Measurements from ENCODE around the gene ZBTB16. TPM values are rescaled to one million over a fixed set of nuclear protein-coding genes. Genes with fewer than 3 reads are reported as not detected.

Gene ZBTB16
- total RNA-seq, 1 donor from 2014 or later = 0.17 TPM

- H3K4me3 ChIP-seq (ENCODE audit: low read depth, low read length) = no peak overlapping the region
- DNase-seq (ENCODE audit: low read depth) = no peak
- TF ChIP-seq CTCF (conservative IDR thresholded peaks at IDR 0.05; ENCODE audit: low read depth, low read length) = no peak
Observed at GRCh38 chr11:114152162-114152561, 92.7 kb downstream of the ZBTB16 start.

GRCh38 chr11:114152785-114153184 lies 93.3 kb downstream of the ZBTB16 start:
- no peak overlapping the region for H3K4me3 ChIP-seq (ENCODE audit: low read depth, low read length)
- DNase-seq (ENCODE audit: low read depth) = no peak
- no peak for TF ChIP-seq CTCF (conservative IDR thresholded peaks at IDR 0.05; ENCODE audit: low read depth, low read length)

GRCh38 chr11:114153224-114153623 lies 93.7 kb downstream of the ZBTB16 start:
- TF ChIP-seq CTCF (conservative IDR thresholded peaks at IDR 0.05; ENCODE audit: low read depth, low read length) = no peak
- H3K4me3 ChIP-seq (ENCODE audit: low read depth, low read length) = no peak overlapping the region

GRCh38 chr11:114154271-114155047 lies 94.9 kb downstream of the ZBTB16 start:
- TF ChIP-seq CTCF (conservative IDR thresholded peaks at IDR 0.05; ENCODE audit: low read depth, low read length) = no peak
- no peak for DNase-seq (ENCODE audit: low read depth)
- no peak overlapping the region for H3K4me3 ChIP-seq (ENCODE audit: low read depth, low read length)

More at GRCh38 chr11:114153224-114153623, 93.7 kb downstream of the ZBTB16 start:
- no peak for DNase-seq (ENCODE audit: low read depth)

GRCh38 chr11:114155116-114155515 lies 95.6 kb downstream of the ZBTB16 start:
- no peak for TF ChIP-seq CTCF (conservative IDR thresholded peaks at IDR 0.05; ENCODE audit: low read depth, low read length)
- no peak overlapping the region for H3K4me3 ChIP-seq (ENCODE audit: low read depth, low read length)
- no peak for DNase-seq (ENCODE audit: low read depth)

- TF ChIP-seq CTCF (conservative IDR thresholded peaks at IDR 0.05; ENCODE audit: low read depth, low read length) = no peak
- DNase-seq (ENCODE audit: low read depth) = no peak
- H3K4me3 ChIP-seq (ENCODE audit: low read depth, low read length) = no peak overlapping the region
Observed at GRCh38 chr11:114156131-114156581, 96.6 kb downstream of the ZBTB16 start.

- TF ChIP-seq CTCF (conservative IDR thresholded peaks at IDR 0.05; ENCODE audit: low read depth, low read length) = no peak
- H3K4me3 ChIP-seq (ENCODE audit: low read depth, low read length) = no peak overlapping the region
- DNase-seq (ENCODE audit: low read depth) = no peak
Observed at GRCh38 chr11:114156782-114157181, 97.3 kb downstream of the ZBTB16 start.

All from epithelial cell of proximal tubule (primary cell).